Breast epithelium (tissue), 4 donors: Measurements from ENCODE around the gene KRT36. TPM values are rescaled to one million over a fixed set of nuclear protein-coding genes. Genes with fewer than 3 reads are reported as not detected.

ENCODE experiments used
- DNase-seq, 2 donors: peaks; one replicate each; pipeline ENCODE4 v3.0.0-alpha.2; 2019; ENCODE audit warnings: low spot score in 2 of 2
- H3K27ac ChIP-seq, 2 donors: fragments of 200-600 bp; sonication (generic) in 1 of 2; one replicate each; pipeline ENCODE4 v1.5.1; 2016 to 2019; ENCODE audit warnings: mild to moderate bottlenecking in 1 of 2
- H3K27me3 ChIP-seq, 2 donors: fragments of 200-600 bp; sonication (generic) in 1 of 2; one replicate each; pipeline versions ENCODE4 v1.5.1 to v1.6.0; 2017 to 2019; ENCODE audit warnings: control low read depth in 1 of 2, mild to moderate bottlenecking in 1 of 2
- H3K36me3 ChIP-seq: fragments of 200-600 bp; one replicate; pipeline ENCODE4 v1.5.1; 2019
- H3K4me1 ChIP-seq, 2 donors: fragments of 200-600 bp; sonication (generic); one replicate each; pipeline ENCODE4 v1.5.1; 2016 to 2019; ENCODE audit warnings: control low read depth in 1 of 2
- H3K4me3 ChIP-seq, 3 donors: fragments of 200-600 bp; sonication (generic); 1 replicate in 2 of 3; 2 replicates in 1 of 3; pipeline ENCODE4 v1.5.1; 2016 to 2019; ENCODE audit warnings: mild to moderate bottlenecking in 3 of 3, moderate library complexity in 2 of 3
- H3K9me3 ChIP-seq, 2 donors: fragments of 200-600 bp; sonication (generic) in 1 of 2; one replicate each; pipeline ENCODE4 v1.5.1; 2016 to 2019; ENCODE audit warnings: control low read depth in 1 of 2
- POLR2A ChIP-seq: fragments of 450-650 bp; IDR thresholded peaks from one replicate; pipeline ENCODE4 v1.6.1; 2016; ENCODE audit warnings: antibody characterized with exemption, mild to moderate bottlenecking, moderate library complexity
- POLR2AphosphoS5 ChIP-seq, 3 donors: sonication (generic); formaldehyde crosslinking; IDR thresholded peaks; one replicate each; pipeline ENCODE4 v1.6.1; 2017; ENCODE audit warnings: antibody characterized with exemption in 3 of 3
- intact Hi-C: fragments of 100-400 bp; cut with DNase I; formaldehyde crosslinking; loops from one replicate; pipeline ENCODE4 v1.15.1; 2023; ENCODE audit warnings: low total_unique reads
- total RNA-seq, 3 donors: library from RNA; depleted of rRNA; stranded (reverse); fragments of >200 nt; gene quantifications; one replicate each; pipeline ENCODE4 v1.1.0, GENCODE V29; 2016
- TF ChIP-seq, protein P1 (sequence below), 3 donors: fragments of 450-650 bp; IDR thresholded peaks; one replicate each; pipeline ENCODE4 v1.5.1; 2016 to 2017; ENCODE audit warnings: antibody characterized with exemption in 3 of 3, mild to moderate bottlenecking in 3 of 3, moderate library complexity in 3 of 3

Gene KRT36
- total RNA-seq, 3 donors from 2014 or later, result not detected

- intact Hi-C loops, result no loop called here
- TF ChIP-seq, protein P1, sequence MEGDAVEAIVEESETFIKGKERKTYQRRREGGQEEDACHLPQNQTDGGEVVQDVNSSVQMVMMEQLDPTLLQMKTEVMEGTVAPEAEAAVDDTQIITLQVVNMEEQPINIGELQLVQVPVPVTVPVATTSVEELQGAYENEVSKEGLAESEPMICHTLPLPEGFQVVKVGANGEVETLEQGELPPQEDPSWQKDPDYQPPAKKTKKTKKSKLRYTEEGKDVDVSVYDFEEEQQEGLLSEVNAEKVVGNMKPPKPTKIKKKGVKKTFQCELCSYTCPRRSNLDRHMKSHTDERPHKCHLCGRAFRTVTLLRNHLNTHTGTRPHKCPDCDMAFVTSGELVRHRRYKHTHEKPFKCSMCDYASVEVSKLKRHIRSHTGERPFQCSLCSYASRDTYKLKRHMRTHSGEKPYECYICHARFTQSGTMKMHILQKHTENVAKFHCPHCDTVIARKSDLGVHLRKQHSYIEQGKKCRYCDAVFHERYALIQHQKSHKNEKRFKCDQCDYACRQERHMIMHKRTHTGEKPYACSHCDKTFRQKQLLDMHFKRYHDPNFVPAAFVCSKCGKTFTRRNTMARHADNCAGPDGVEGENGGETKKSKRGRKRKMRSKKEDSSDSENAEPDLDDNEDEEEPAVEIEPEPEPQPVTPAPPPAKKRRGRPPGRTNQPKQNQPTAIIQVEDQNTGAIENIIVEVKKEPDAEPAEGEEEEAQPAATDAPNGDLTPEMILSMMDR (IDR thresholded peaks at IDR 0.05), result no peak
- peak in 2 of 3 donors; percentile 25 to 49 for TF ChIP-seq POLR2AphosphoS5 (IDR thresholded peaks at IDR 0.05)
- peak; percentile 30 for TF ChIP-seq POLR2A
- Histone ChIP-seq H3K27me3 (no peaks in the 10 kb centered on the region), H3K36me3 (no peaks in the 10 kb centered on the region), H3K27ac (peak within 1 kb of the TSS; percentile 89 to 92), H3K4me1 (peaks cover 0 to 6% of the 10 kb centered on the region in 2 donors), H3K4me3 (peak within 1 kb of the TSS in 2 of 3 donors; percentile 54 to 60), H3K9me3 (no peaks in the 10 kb centered on the region)
- peak in 1 of 2 donors; percentile 65 for DNase-seq
These were observed 29.2 kb upstream of the KRT36 start, which contains the start of gene KRT15 for GRCh38 chr17:41518789-41519449. TSS of gene KRT15 (minus strand) at chr17:41518890. CDS start at chr17:41518827, 63 bp downstream.

- intact Hi-C loops, result no loop called here
These were observed 28.3 kb upstream of the KRT36 start for GRCh38 chr17:41518031-41518430.

GRCh38 chr17:41516830-41517283 lies 27.1 kb upstream of the KRT36 start:
- H3K9me3 ChIP-seq, result no peaks in the 10 kb centered on the region
- H3K36me3 ChIP-seq, result no peaks in the 10 kb centered on the region
- peak overlapping the region in 2 of 3 donors; percentile 54 to 60 for H3K4me3 ChIP-seq
- peak overlapping the region; percentile 68 to 89 for H3K27ac ChIP-seq
- no peak for DNase-seq
- TF ChIP-seq POLR2A (no peak), POLR2AphosphoS5 (IDR thresholded peaks at IDR 0.05) (peak in 1 of 3 donors; percentile 3)
- H3K4me1 ChIP-seq, result peaks cover 0 to 6% of the 10 kb centered on the region in 2 donors
- intact Hi-C loops, result no loop called here
- no peaks in the 10 kb centered on the region for H3K27me3 ChIP-seq

More at GRCh38 chr17:41518031-41518430, 28.3 kb upstream of the KRT36 start:
- no peaks in the 10 kb centered on the region for H3K27me3 ChIP-seq
- no peaks in the 10 kb centered on the region for H3K9me3 ChIP-seq
- TF ChIP-seq, protein P1 (IDR thresholded peaks at IDR 0.05), result no peak
- TF ChIP-seq POLR2AphosphoS5 (IDR thresholded peaks at IDR 0.05) (no peak), POLR2A (no peak)
- no peak for DNase-seq
- H3K36me3 ChIP-seq, result no peaks in the 10 kb centered on the region
- peaks cover 0 to 6% of the 10 kb centered on the region in 2 donors for H3K4me1 ChIP-seq
- H3K4me3 ChIP-seq, result peak overlapping the region in 2 of 3 donors; percentile 54 to 60
- peak overlapping the region; percentile 63 to 89 for H3K27ac ChIP-seq

DNA sequence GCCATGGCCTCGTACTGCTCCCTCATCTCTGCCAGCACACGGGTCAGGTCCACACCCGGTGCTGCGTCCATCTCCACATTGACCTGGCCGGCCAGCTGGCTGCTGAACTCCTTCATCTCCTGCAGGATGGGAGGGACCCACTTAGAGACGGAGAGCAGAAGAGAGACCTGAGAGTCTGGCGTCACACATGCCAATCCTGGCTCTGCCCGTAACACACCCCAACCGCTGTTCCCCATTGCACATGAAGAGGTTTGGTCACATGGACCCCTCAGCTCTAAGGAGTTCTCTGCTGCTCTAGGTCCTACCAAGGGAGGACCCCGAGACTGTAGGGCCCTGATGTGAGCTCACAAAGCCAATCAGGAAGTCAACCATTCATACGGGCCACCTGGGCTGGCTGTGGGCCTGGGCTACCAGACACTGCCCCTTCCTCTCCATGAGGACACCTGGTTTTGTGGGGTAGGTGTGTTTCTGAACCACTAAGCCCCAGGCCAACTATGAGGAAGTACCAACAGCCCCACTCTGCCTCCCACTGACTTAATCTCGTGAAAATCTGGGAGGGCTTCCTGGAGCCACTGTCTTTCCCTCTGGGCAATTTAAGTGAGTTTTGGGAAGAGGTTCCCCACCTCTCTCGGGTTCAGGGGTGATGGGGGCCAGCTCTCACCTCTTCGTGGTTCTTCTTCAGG lies 26.6 kb upstream of the KRT36 start:
- Histone ChIP-seq H3K9me3 (no peaks in the 10 kb centered on the region), H3K4me1 (peaks cover 0 to 4% of the 10 kb centered on the region in 2 donors), H3K36me3 (no peaks in the 10 kb centered on the region), H3K4me3 (peak overlapping the region in 2 of 3 donors; percentile 54 to 60), H3K27ac (peak overlapping the region; percentile 68 to 89), H3K27me3 (no peaks in the 10 kb centered on the region)
- TF ChIP-seq POLR2AphosphoS5 (IDR thresholded peaks at IDR 0.05) (no peak), POLR2A (no peak)
- TF ChIP-seq, protein P1 (IDR thresholded peaks at IDR 0.05), result no peak
- intact Hi-C loops, result no loop called here
- DNase-seq, result no peak

DNA sequence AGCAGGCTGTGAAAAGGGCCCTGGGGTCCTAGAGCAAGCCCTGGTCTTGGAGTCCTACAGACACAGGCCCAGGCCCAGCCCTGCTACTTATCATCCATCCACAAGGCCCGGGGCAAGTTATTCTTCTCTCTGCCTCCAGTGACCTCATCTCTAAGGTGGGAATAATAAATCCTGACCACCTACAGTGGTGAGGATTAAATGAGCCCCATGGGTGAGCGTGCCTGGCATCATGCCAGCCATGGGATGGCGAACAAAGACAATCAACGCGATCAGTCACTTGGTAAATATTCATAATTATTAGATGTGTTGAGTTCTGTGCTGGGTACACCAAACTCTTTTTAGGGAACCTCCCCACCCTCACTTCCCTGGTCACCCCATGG lies 23.4 kb upstream of the KRT36 start:
- H3K4me1 ChIP-seq, result no peaks in the 10 kb centered on the region
- peak overlapping the region in 1 of 2 donors; percentile 44 for H3K27ac ChIP-seq
- no peaks in the 10 kb centered on the region for H3K36me3 ChIP-seq
- H3K9me3 ChIP-seq, result no peaks in the 10 kb centered on the region
- intact Hi-C loops, result no loop called here
- no peak for DNase-seq
- H3K27me3 ChIP-seq, result no peaks in the 10 kb centered on the region
- no peak overlapping the region for H3K4me3 ChIP-seq
- TF ChIP-seq POLR2AphosphoS5 (IDR thresholded peaks at IDR 0.05) (peak in 1 of 3 donors; percentile 15), POLR2A (no peak)
